ENCODE data around the gene SMG9. TPM values are rescaled to one million over a fixed set of nuclear protein-coding genes. Genes with fewer than 3 reads are reported as not detected.

The SMG9 gene
- total and polyA plus RNA-seq, 2 of the 4 experiments (the other 2 are of a cell fraction) = 4.8 to 24.3 TPM

GRCh38 chr19:43798026-43798545 is 43.3 kb upstream of the SMG9 start:
- Histone ChIP-seq H3K23ac (ENCODE audit: low read depth, low read length) (no peak overlapping the region; the same call in 1 of the 2 replicates), H2BK5ac (ENCODE audit: low read depth, low read length, poor library complexity, severe bottlenecking) (no peak overlapping the region), H3K18ac (ENCODE audit: low read depth, low read length) (no peak overlapping the region), H3K56ac (ENCODE audit: extremely low read depth, insufficient read depth, low read length) (no peak overlapping the region), H2BK15ac (ENCODE audit: low read depth, low read length) (no peak overlapping the region), H3K4me2 (ENCODE audit: low read depth, low read length) (peak overlapping the region; percentile 54), H4K20me1 (ENCODE audit: insufficient read depth, low read length) (no peaks in the 10 kb centered on the region), H2AK5ac (ENCODE audit: low read depth, low read length) (no peak overlapping the region), H3K4me1 (ENCODE audit: control insufficient read depth, insufficient read depth, low read length) (peaks cover 3% of the 10 kb centered on the region; the same call in 1 of the 2 replicates), H2BK20ac (ENCODE audit: low read depth, low read length) (no peak overlapping the region), H4K8ac (ENCODE audit: low read depth in 2 of 2, low read length in 2 of 2) (no peak overlapping the region), H3K9ac (ENCODE audit: low read depth, low read length) (no peak overlapping the region), H3K27ac (ENCODE audit: insufficient read depth, low read length) (no peak overlapping the region), H2BK120ac (ENCODE audit: low read depth, low read length) (no peak overlapping the region), H2AFZ (replicated peaks; ENCODE audit: low read length, poor library complexity) (peak overlapping the region; percentile 94), H3K4ac (ENCODE audit: low read depth, low read length) (no peak overlapping the region), H3K9me3 (ENCODE audit: control insufficient read depth, insufficient read depth, low read length) (peaks cover 9% of the 10 kb centered on the region), H3K4me3 (ENCODE audit: insufficient read depth, low read depth, low read length) (peak overlapping the region; percentile 25; the same call in 1 of the 2 replicates), H3K36me3 (ENCODE audit: control insufficient read depth, insufficient read depth, low read length) (no peaks in the 10 kb centered on the region), H4K91ac (ENCODE audit: insufficient read depth, low read depth, low read length) (no peak overlapping the region), H2AK9ac (replicated peaks; ENCODE audit: low read depth, low read length, poor library complexity) (peak overlapping the region; percentile 78), H3K79me1 (ENCODE audit: low read depth in 1 of 2, low read length in 2 of 2) (no peaks in the 10 kb centered on the region), H3K9me1 (ENCODE audit: insufficient read depth, low read length) (no peaks in the 10 kb centered on the region), H3K27me3 (ENCODE audit: control insufficient read depth, insufficient read depth, low read length) (peaks cover 45% of the 10 kb centered on the region), H3K14ac (replicated peaks; ENCODE audit: low read depth, low read length) (no peak overlapping the region), H4K5ac (ENCODE audit: low read depth, low read length) (no peak overlapping the region)
- no peak for TF ChIP-seq BHLHE40 (IDR thresholded peaks at IDR 0.05; ENCODE audit: low read depth, low read length)
- TF ChIP-seq USF2 (IDR thresholded peaks at IDR 0.05; ENCODE audit: low read depth, low read length) = no peak
- TF ChIP-seq MAZ (IDR thresholded peaks at IDR 0.05; ENCODE audit: borderline replicate concordance, low read depth, low read length) = no peak
- 41% methylated on average over 5 of the region's 5 CpGs; no CpG with 5 or more reads in 1 of the 2 experiments for WGBS, 2 experiments (ENCODE audit: extremely low coverage in 2 of 2, insufficient read length in 1 of 2)
- DNase-seq = no peak
- POLR2A ChIA-PET (ENCODE audit: unreplicated experiment) = no interaction called here
- ATAC-seq (ENCODE audit: low read depth) = peak; percentile 17; the same call in 1 of the 2 replicates
- dilution Hi-C loops (cut with HindIII; ENCODE audit: low sequenced_read_pairs, unreplicated experiment) (no loop called here), intact Hi-C loops (cut with micrococcal nuclease) (no loop called here), in situ Hi-C loops (cut with MboI; ENCODE audit: low sequenced_read_pairs) (no loop called here)
- CTCF ChIA-PET = no interaction called here
- no TSS peak for BruUV-seq (replicated peaks)
